ENCODE results near the gene MTERF4.
"Not testable (repeated sequence)": the region's sequence is repeated elsewhere in the genome, so short reads cannot be mapped to it uniquely, and the experiment has no call there.

MTERF4 gene

GRCh38 chr2:241110607-241111439, 8.7 kb upstream of the MTERF4 start:
- no peak for DNase-seq

DNA sequence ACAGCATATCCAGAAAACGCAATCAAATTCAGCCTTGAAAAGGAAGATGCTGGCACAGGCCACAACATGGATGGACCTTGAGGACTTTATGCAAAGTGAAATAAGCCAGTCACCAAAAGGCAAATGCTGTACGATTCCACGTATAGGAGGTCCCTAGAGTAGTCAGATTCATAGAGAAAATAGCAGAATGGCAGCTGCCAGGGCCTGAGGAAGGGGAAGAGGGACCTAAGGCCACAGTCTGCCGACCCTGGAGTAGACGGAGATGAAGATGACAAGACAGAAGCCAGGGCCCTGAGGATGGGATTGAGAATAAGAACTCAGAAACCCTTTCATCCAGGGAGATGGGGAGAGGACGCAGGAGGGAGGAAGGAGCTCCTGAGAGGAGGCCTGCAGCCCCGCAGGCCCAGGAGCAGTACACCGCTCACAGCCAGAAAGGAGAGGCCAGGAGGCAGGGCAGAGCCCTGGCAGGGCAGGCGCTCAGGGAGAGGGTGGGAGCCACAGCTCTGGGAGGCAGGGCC, 8.1 kb upstream of the MTERF4 start:
- no peak for DNase-seq

DNA sequence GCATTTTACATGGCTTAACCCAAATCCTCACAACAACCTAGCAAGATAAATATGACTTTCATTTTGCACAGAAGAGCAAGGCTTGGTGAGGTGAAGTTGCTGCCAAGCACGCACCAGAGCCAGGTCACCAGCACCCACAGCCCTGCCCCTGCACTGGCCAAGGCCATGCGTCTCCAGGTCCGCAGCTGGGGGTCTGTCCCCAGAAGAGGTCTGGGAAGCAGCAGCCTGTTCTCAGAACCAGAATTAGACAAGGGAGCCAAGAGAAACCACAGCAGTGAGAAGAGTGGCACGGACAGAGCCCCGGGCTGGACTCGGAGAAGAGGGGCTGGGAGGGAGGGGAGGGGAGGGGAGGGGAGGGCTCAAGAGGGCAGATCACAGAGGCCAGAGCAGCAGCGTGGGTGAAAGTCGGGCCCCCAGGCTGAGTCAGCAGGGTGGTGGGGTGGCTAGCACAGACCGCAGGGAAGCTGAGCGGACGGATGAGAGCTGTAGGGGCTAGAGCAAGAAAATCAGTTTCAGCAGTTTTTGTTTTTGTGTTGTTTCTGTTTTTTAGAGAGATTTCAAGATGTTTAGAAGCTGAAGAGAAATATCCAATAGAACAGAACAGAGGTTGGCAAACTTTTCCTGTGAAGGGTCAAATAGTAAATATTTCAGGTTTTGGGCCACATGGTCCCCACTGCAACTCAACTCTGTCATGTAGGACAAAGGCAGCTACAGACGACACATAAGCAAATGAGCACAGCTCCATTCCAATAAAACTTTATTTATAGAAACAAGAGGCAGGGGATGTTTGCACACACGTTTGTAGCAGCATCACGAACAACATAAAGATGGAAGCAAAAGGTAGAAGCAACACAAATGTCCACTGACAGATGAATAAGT, 7.4 kb upstream of the MTERF4 start:
- DNase-seq: no peak

GRCh38 chr2:241108271-241109209, 6.5 kb upstream of the MTERF4 start:
- DNase-seq: no peak

DNA sequence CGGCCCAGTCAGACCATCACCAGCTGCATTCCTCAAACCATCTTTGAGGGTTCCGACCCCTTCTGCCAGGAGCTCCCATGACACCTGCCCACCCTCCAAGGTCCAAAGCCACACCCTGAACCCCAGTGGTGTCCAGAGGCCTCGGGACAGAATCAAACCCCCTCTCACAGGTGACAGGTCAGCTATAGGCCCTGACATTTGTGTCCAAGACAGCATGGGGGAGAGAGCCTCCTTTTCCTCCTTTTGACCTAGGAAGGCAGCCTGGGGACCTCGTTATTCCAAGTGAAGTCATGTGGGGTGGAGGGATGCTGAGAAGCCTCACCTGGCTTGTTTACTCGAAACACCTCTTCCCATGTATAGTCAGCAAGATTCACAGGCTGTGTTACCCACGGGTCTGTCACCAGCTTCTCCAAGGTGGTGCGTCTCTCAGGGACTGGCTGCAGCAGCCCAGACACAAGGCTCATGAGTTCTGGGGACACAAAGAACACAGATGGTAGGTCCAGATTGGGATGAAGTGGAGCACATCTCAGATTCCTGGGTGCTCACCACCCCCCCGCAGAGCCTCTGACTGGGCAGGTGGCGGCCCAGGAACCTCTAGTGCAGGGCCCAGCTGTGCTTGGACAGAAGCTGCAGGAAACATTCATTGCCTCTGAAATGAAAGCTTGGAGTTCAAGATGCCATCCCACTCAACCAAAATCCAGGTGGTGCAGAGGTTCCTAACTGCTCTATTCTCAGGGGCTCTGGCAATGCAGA, 5.1 kb upstream of the MTERF4 start:
- DNase-seq: no peak

- no peak for DNase-seq
Measured at GRCh38 chr2:241105641-241106040, 3.6 kb upstream of the MTERF4 start.

DNA sequence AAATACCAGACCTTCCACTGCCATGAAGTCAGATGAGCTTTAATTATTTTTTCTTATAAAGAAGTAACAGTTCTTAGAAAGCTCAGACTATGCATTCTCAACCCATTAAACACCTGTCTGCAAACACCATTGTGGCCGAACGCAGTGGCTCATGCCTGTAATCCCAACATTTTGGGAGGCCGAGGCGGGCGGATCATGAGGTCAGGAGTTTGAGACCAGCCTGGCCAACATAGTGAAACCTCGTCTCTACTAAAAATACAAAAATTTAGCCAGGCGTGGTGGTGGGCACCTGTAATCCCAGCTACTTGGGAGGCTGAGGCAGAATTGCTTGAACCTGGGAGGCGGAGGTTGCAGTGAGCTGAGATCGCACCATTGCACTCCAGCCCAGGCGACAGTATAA, 2.5 kb upstream of the MTERF4 start:
- DNase-seq: not testable (repeated sequence)

GRCh38 chr2:241103176-241103595, 1.1 kb upstream of the MTERF4 start:
- no peak for DNase-seq

GRCh38 chr2:241099246-241099645, 2.8 kb downstream of the MTERF4 start:
- DNase-seq: no peak

GRCh38 chr2:241096979-241097378, 5.1 kb downstream of the MTERF4 start:
- DNase-seq: no peak

GRCh38 chr2:241095594-241096290, 6.3 kb downstream of the MTERF4 start:
- DNase-seq: no peak

GRCh38 chr2:241094924-241095420, 7.1 kb downstream of the MTERF4 start:
- DNase-seq: no peak

DNA sequence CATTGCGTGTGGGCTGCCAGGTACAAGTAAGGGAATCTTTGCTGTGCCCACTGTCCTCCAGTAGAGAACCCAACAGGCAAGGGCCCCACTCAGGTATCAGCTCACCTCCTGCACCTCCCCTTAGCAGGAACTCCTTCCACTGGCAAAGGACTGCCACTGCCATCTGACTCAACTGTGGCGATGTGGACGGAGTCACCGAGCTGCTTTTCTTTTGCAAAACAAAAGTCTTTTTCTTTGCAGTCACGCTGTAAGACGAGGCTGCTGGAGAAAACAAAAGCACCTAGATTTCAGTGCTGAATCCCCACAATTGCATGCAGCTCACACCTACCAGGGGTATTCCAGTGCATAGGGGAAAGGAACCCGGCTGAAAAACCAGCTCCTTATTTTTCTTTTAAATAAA, 7.9 kb downstream of the MTERF4 start:
- no peak for DNase-seq

GRCh38 chr2:241093133-241093781, 8.8 kb downstream of the MTERF4 start:
- peak; percentile 77 for DNase-seq

DNA sequence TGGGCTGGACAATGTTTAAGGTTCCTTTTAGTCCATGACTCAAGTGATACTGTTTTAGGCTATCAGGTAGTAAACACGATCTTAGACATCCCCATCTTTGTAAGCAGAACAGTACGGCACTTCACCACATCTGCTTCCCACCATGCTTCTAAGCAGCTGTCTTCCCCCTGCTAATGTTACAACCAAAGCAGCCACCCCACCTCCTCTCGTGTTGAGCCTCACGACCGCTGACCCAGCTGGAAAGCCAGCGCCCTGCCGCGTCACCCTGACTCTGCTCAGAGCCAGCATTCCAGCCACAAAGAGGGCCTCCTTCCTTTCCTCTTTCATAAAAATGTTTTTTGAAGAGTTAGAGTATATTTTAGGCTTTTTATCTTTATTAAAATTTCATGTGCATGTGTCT, 9.4 kb downstream of the MTERF4 start:
- peak; percentile 46 for DNase-seq

DNA sequence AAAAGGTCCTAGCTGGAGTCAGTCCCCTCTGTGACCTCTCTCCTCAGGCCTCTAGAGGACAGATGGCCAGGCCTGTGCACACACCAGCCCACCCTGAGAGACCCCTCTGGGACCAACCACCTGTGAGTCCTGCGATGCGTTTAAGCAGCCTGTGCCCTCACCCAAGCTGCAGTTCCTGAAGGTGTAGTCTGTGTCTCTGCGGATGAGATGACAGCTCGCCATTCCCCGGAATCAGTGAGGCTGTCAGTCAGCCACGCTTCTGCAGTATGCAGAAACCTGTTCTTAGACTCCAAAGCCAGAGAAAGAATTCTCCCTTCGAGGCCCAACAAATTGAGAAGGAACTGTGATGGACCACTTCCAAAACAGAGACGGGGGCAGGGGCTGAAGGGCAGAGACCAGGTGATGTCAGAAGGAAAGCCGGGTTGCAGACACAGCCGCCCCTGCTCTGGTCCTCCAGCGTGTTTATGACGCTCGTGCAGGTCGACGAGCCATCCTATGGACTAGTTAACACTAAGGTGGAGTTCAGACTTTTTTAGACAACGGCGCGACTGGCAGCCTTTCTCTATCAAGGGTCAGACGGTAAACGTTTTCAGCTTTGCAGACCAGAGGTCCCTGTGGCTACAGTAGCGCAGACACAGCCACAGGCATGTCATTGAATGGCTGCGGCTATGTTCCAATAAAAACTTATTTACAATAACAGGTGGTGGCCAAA, 10.2 kb downstream of the MTERF4 start:
- no peak for DNase-seq

DNA sequence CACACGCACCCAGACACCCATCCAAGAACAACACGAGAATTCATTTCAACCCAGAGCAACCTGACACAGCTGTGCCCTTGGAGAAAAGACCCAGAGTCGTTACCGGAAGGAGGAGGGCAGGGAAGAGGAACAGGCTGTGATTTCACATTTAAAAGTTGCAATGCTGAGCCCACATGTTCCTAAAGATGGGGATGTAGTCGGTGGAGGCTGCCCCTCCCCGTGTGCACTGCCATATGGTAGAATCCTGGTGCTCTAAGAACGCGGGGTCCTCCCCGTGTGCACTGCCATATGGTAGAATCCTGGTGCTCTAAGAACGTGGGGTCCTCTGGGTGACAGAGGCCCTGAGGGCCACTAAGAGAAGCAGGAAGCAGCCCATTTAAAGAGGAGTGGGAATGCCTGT, 10.9 kb downstream of the MTERF4 start:
- no peak for DNase-seq

DNA sequence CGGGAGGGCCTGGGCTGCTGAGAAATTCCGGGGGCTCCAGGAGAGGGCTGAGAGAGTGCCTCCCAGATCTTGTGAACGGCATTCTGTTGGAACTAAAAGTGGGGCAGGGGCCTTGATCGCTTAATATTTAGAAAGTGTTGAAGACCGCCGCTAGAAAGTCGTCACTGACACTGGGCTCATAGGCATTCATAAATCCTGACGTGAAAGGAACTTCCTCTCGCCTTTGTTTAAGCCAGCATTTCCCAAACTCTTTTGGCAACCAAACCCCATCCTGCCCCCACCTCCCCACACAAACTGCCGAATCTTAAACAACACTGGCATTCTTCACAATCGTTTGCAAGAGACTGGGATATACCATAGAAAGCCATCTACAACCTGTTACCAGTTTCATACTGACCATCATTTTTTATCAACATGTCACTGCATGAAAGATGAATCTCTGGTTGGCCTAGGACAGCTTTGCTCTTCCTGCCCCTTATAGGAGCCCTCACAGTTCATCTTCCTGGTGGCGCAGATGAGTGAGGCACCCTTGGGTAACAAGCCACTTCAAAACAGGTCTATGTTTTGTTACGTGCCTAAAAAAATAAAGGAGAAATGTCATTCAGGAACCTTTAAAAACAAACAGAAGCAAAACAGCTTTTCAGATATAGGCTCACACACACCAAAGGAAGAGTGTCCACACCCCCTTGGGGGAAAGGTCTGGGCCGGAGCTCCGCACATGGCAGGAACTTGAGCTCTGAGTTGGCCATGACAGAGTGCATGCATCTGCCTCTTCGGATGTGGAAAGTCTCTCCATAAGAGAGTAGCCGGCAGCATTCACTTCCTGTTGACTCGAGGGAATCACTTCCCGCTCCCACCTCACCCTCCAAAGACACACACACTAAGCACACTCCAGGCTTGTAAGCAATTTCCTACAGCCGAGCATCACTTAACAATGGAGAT, 13.0 kb downstream of the MTERF4 start:
- DNase-seq: no peak

All from fibroblast of skin of scalp (primary cell).